ENCODE measurements around the gene SPP1.

DNA sequence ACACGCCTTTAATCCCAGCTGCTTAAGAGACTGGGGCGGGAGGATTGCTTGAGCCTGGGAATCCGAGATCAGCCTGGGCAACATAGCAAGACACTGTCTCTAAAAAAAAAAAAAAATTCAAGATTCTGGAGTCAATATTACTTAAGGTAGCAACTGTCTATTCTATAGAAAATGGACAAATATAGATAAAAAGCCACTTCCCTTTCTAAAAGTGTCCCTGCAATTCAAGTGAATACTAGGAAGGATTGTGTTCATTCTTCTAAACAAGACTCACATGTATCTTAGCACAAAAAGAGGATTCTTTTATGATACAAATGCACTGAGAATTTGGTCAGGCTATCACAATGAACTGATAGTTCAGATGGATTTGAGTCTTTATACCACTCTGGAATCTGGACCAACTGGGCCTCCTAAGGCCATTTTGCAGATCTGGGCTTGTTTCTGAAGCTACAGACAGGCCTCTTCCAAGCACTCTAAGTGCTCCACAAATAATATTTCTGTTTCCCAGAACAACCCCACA, 38.9 kb downstream of the SPP1 start:
- TF ChIP-seq, protein P1, sequence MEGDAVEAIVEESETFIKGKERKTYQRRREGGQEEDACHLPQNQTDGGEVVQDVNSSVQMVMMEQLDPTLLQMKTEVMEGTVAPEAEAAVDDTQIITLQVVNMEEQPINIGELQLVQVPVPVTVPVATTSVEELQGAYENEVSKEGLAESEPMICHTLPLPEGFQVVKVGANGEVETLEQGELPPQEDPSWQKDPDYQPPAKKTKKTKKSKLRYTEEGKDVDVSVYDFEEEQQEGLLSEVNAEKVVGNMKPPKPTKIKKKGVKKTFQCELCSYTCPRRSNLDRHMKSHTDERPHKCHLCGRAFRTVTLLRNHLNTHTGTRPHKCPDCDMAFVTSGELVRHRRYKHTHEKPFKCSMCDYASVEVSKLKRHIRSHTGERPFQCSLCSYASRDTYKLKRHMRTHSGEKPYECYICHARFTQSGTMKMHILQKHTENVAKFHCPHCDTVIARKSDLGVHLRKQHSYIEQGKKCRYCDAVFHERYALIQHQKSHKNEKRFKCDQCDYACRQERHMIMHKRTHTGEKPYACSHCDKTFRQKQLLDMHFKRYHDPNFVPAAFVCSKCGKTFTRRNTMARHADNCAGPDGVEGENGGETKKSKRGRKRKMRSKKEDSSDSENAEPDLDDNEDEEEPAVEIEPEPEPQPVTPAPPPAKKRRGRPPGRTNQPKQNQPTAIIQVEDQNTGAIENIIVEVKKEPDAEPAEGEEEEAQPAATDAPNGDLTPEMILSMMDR (IDR thresholded peaks at IDR 0.05; ENCODE audit: low read depth, low read length, poor library complexity, severe bottlenecking), result no peak
- no peak for TF ChIP-seq EZH2phosphoT487 (IDR thresholded peaks at IDR 0.05; ENCODE audit: borderline replicate concordance, low read length)
